Caco-2 (cell line): ENCODE measurements around the gene DPEP3. TPM values are rescaled to one million over a fixed set of nuclear protein-coding genes. Genes with fewer than 3 reads are reported as not detected.

Experiments
- BruUV-seq: library from RNA; stranded (reverse); fragments of 400-500 nt; replicated peaks from 2 replicates; lab custom pipeline; 2021; lab: Mats Ljungman, UMichigan
- CTCF ChIA-PET: fragments of 300-600 bp; sonication (Branson Sonifier 250); formaldehyde crosslinking; loops from one replicate; lab custom pipeline; 2022; ENCODE audit warnings: antibody characterized with exemption; lab: Charles Lee
- POLR2A ChIA-PET: fragments of 300-600 bp; sonication (Branson Sonifier 250); formaldehyde crosslinking; loops from one replicate; lab custom pipeline; 2022; ENCODE audit warnings: antibody characterized with exemption; lab: Charles Lee
- DNase-seq, 2 experiments: peaks; one replicate each; pipeline versions ENCODE4 v3.0.0 to v3.0.0-alpha.2; 2020 to 2022
- H3K27me3 ChIP-seq: replicated peaks from 2 replicates; pipeline ENCODE4 v1.6.0; 2011; ENCODE audit warnings: low read length; ENCODE audit not compliant: control insufficient read depth, insufficient read depth
- H3K36me3 ChIP-seq: 2 replicates; pipeline ENCODE4 v1.5.1; 2011; ENCODE audit warnings: low read length; ENCODE audit not compliant: control insufficient read depth, insufficient read depth
- H3K4me1 ChIP-seq: fragments of 250-450 bp; sonication (Bioruptor Pico); 2 replicates; pipeline ENCODE4 v1.5.1; 2020; ENCODE audit warnings: mild to moderate bottlenecking
- H3K4me3 ChIP-seq: 2 replicates; pipeline ENCODE4 v1.5.1; 2011; ENCODE audit warnings: low read depth, mild to moderate bottlenecking, control low read depth, low read length
- H3K9me3 ChIP-seq: fragments of 250-450 bp; sonication (Bioruptor Pico); 2 replicates; pipeline ENCODE4 v1.5.1; 2020; ENCODE audit warnings: mild to moderate bottlenecking, moderate library complexity
- H3K27ac Mint-ChIP-seq: one replicate; pipeline ENCODE4 v1.8.0; 2022; ENCODE audit warnings: mixed read lengths; ENCODE audit not compliant: unreplicated experiment
- H3K27me3 Mint-ChIP-seq: one replicate; pipeline ENCODE4 v1.8.0; 2022; ENCODE audit warnings: mixed read lengths; ENCODE audit not compliant: insufficient read depth, unreplicated experiment
- H3K36me3 Mint-ChIP-seq: one replicate; pipeline ENCODE4 v1.8.0; 2022; ENCODE audit warnings: mild to moderate bottlenecking, mixed read lengths; ENCODE audit not compliant: insufficient read depth, unreplicated experiment
- H3K4me1 Mint-ChIP-seq: one replicate; pipeline ENCODE4 v1.8.0; 2022; ENCODE audit warnings: low read depth, mixed read lengths; ENCODE audit not compliant: unreplicated experiment
- H3K4me3 Mint-ChIP-seq: one replicate; pipeline ENCODE4 v1.8.0; 2022; ENCODE audit warnings: mild to moderate bottlenecking, moderate library complexity, mixed read lengths; ENCODE audit not compliant: unreplicated experiment
- H3K9me3 Mint-ChIP-seq: one replicate; pipeline ENCODE4 v1.8.0; 2022; ENCODE audit warnings: mixed read lengths; ENCODE audit not compliant: unreplicated experiment
- CTCF ChIP-seq, 2 experiments: fragments of 200-600 bp in 1 of 2; IDR thresholded peaks; 1 replicate in 1 of 2; 2 replicates in 1 of 2; pipeline versions ENCODE4 v1.5.1 to v1.8.0; 2011 to 2022; ENCODE audit warnings: antibody characterized with exemption in 1 of 2, control low read depth in 1 of 2, inconsistent platforms in 1 of 2, low read depth in 1 of 2, low read length in 1 of 2, mild to moderate bottlenecking in 1 of 2, moderate library complexity in 1 of 2; ENCODE audit not compliant: insufficient read depth in 1 of 2, severe bottlenecking in 1 of 2, unreplicated experiment in 1 of 2
- intact Hi-C: fragments of 100-400 bp; cut with micrococcal nuclease; formaldehyde crosslinking; loops from one replicate; pipeline ENCODE4 v1.10.0; 2022; ENCODE audit not compliant: unreplicated experiment
- total RNA-seq: library from RNA; stranded (reverse); gene quantifications from 2 replicates; pipeline ENCODE4 v1.2.3, GENCODE V29; 2022

Gene DPEP3
- total RNA-seq, 1 experiment from 2014 or later = not detected

- Mint-ChIP-seq H3K4me3 (no peak overlapping the region), H3K27ac (no peak overlapping the region), H3K27me3 (no peaks in the 10 kb centered on the region), H3K36me3 (peaks cover 63% of the 10 kb centered on the region), H3K9me3 (no peaks in the 10 kb centered on the region), H3K4me1 (peaks cover 27% of the 10 kb centered on the region)
- no peak for TF ChIP-seq CTCF (IDR thresholded peaks at IDR 0.05; ENCODE audit: insufficient read depth in 1 of 2, low read depth in 1 of 2, low read length in 1 of 2, severe bottlenecking in 1 of 2, unreplicated experiment in 1 of 2)
- no peak for DNase-seq
- ChIA-PET CTCF (interaction anchor here (0.5 to 0.7 kb wide), 2 partner anchors 117 to 260 kb away, joined by 4 to 7 read pairs; no protein-coding TSS in a partner anchor), POLR2A (no interaction called here)
- intact Hi-C loops = loop anchor here (10.0 kb wide), 1 partner anchor 408 kb away; the partner anchor contains the start of gene RIPOR1
- BruUV-seq = no TSS peak
- Histone ChIP-seq H3K4me3 (no peak overlapping the region), H3K9me3 (no peaks in the 10 kb centered on the region), H3K36me3 (peaks cover 8% of the 10 kb centered on the region), H3K4me1 (peaks cover 16% of the 10 kb centered on the region), H3K27me3 (no peaks in the 10 kb centered on the region)
Observed at GRCh38 chr16:67932462-67932840, 47.8 kb downstream of the DPEP3 start.

- H3K27me3 Mint-ChIP-seq = no peaks in the 10 kb centered on the region
- no peak within 1 kb of the TSS for H3K4me3 Mint-ChIP-seq
- Histone ChIP-seq H3K9me3 (no peaks in the 10 kb centered on the region), H3K36me3 (peaks cover 8% of the 10 kb centered on the region), H3K27me3 (no peaks in the 10 kb centered on the region), H3K4me3 (no peak within 1 kb of the TSS), H3K4me1 (peaks cover 11% of the 10 kb centered on the region)
- H3K36me3 Mint-ChIP-seq = peaks cover 57% of the 10 kb centered on the region
- BruUV-seq = no TSS peak
- POLR2A ChIA-PET = no interaction called here
- H3K9me3 Mint-ChIP-seq = no peaks in the 10 kb centered on the region
- intact Hi-C loops = loop anchor here (10.0 kb wide), 1 partner anchor 407 kb away; the partner anchor contains the start of gene RIPOR1
- TF ChIP-seq CTCF (IDR thresholded peaks at IDR 0.05; ENCODE audit: insufficient read depth in 1 of 2, low read depth in 1 of 2, low read length in 1 of 2, severe bottlenecking in 1 of 2, unreplicated experiment in 1 of 2) = peak; percentile 44 to 50
- CTCF ChIA-PET = interaction anchor here (0.5 to 1.9 kb wide), 2 partner anchors 49 to 116 kb away, joined by 7 to 11 read pairs; no protein-coding TSS in a partner anchor
- no peak within 1 kb of the TSS for H3K27ac Mint-ChIP-seq
- DNase-seq = peak in 1 of 2 experiments; percentile 62
- H3K4me1 Mint-ChIP-seq = peaks cover 21% of the 10 kb centered on the region
Observed at GRCh38 chr16:67931712-67932461, 48.4 kb downstream of the DPEP3 start, which contains the start of gene CTRL. Gene CTRL, minus strand, starts transcription at chr16:67931862. Its CDS starts 10 bp downstream, at chr16:67931852.

GRCh38 chr16:67930678-67931211 lies 49.6 kb downstream of the DPEP3 start:
- no peaks in the 10 kb centered on the region for H3K9me3 Mint-ChIP-seq
- H3K4me1 Mint-ChIP-seq = peaks cover 17% of the 10 kb centered on the region
- H3K36me3 Mint-ChIP-seq = peaks cover 45% of the 10 kb centered on the region

More at GRCh38 chr16:67930678-67931211, 49.6 kb downstream of the DPEP3 start:
- H3K27me3 ChIP-seq = no peaks in the 10 kb centered on the region
- no peaks in the 10 kb centered on the region for H3K9me3 ChIP-seq
- no peaks in the 10 kb centered on the region for H3K27me3 Mint-ChIP-seq
- CTCF ChIA-PET = interaction anchor here (0.9 to 1.9 kb wide), 2 partner anchors 48 to 114 kb away, joined by 3 to 11 read pairs; no protein-coding TSS in a partner anchor
- no peak overlapping the region for H3K27ac Mint-ChIP-seq
- no peak for DNase-seq
- TF ChIP-seq CTCF (IDR thresholded peaks at IDR 0.05; ENCODE audit: insufficient read depth in 1 of 2, low read depth in 1 of 2, low read length in 1 of 2, severe bottlenecking in 1 of 2, unreplicated experiment in 1 of 2) = no peak
- H3K4me3 ChIP-seq = no peak overlapping the region
- peaks cover 11% of the 10 kb centered on the region for H3K4me1 ChIP-seq
- POLR2A ChIA-PET = no interaction called here
- intact Hi-C loops = loop anchor here (10.0 kb wide), 1 partner anchor 406 kb away; the partner anchor contains the start of gene RIPOR1
- peaks cover 8% of the 10 kb centered on the region for H3K36me3 ChIP-seq
- H3K4me3 Mint-ChIP-seq = no peak overlapping the region
- no TSS peak for BruUV-seq
